ENCODE results near the gene TIMM22. TPM values are rescaled to one million over a fixed set of nuclear protein-coding genes. Genes with fewer than 3 reads are reported as not detected.

The TIMM22 gene
- total RNA-seq, 1 experiment from 2014 or later, result 14.0 TPM

GRCh38 chr17:1008008-1008761 is 11.3 kb downstream of the TIMM22 start:
- Histone ChIP-seq H3K9ac (ENCODE audit: low read length) (no peak overlapping the region), H3K4me2 (ENCODE audit: low read length) (no peak overlapping the region), H3K79me2 (ENCODE audit: insufficient read depth, low read length) (no peaks in the 10 kb centered on the region), H2AFZ (ENCODE audit: low read depth, low read length, poor library complexity, severe bottlenecking) (no peak overlapping the region), H3K36me3 (ENCODE audit: control insufficient read depth in 1 of 2, insufficient read depth in 2 of 2, low read length in 2 of 2) (peaks cover 2 to 11% of the 10 kb centered on the region in 2 experiments; a peak in 2 of 4 replicates), H3K4me3 (replicated peaks in 1 of 2; ENCODE audit: low read depth in 1 of 2, low read length in 2 of 2) (no peak overlapping the region), H4K20me1 (ENCODE audit: insufficient read depth) (no peaks in the 10 kb centered on the region), H3K9me2 (ENCODE audit: insufficient read depth) (no peaks in the 10 kb centered on the region), H3K27ac (ENCODE audit: low read depth, low read length) (no peak overlapping the region), H3K9me3 (ENCODE audit: control insufficient read depth in 1 of 2, insufficient read depth in 1 of 2, low read depth in 1 of 2, low read length in 2 of 2) (no peaks in the 10 kb centered on the region), H3K4me1 (ENCODE audit: control insufficient read depth in 1 of 2, insufficient read depth in 2 of 2, low read length in 2 of 2) (no peaks in the 10 kb centered on the region), H3K27me3 (ENCODE audit: insufficient read depth, low read length) (no peaks in the 10 kb centered on the region)
- ChIA-PET CTCF (no interaction called here), POLR2A (no interaction called here), RAD21 (ENCODE audit: low non-redundant PET in 1 of 2, low total read pairs in 2 of 2, uncharacterized antibody in 2 of 2, unreplicated experiment in 2 of 2) (no interaction called here)
- DNase-seq (ENCODE audit: low read depth, low spot score) (no peak), ATAC-seq (no peak)
- BruUV-seq (replicated peaks), result no TSS peak
- no peak for TF ChIP-seq ELF1 (IDR thresholded peaks at IDR 0.05; ENCODE audit: borderline replicate concordance, low read depth)
- TF ChIP-seq ZNF274 (IDR thresholded peaks at IDR 0.05; ENCODE audit: low read depth, low read length), result no peak
- no peak for TF ChIP-seq POLR2AphosphoS5 (IDR thresholded peaks at IDR 0.05; ENCODE audit: low read depth, low read length)
- intact Hi-C loops (cut with micrococcal nuclease), result no loop called here

- BruUV-seq (replicated peaks), result no TSS peak
- TF ChIP-seq RAD21 (IDR thresholded peaks at IDR 0.05; ENCODE audit: low read depth), result no peak
- no peak for TF ChIP-seq JUND (IDR thresholded peaks at IDR 0.05)
- TF ChIP-seq FOSL1 (IDR thresholded peaks at IDR 0.05; ENCODE audit: low read depth), result no peak
- TF ChIP-seq MAX (IDR thresholded peaks at IDR 0.05), result no peak
- no peak for TF ChIP-seq ATF3 (IDR thresholded peaks at IDR 0.05)
- TF ChIP-seq EZH2 (IDR thresholded peaks at IDR 0.05), result no peak
- TF ChIP-seq SIN3A (IDR thresholded peaks at IDR 0.05; ENCODE audit: low read depth), result no peak
- no peak for TF ChIP-seq POLR2A (IDR thresholded peaks at IDR 0.05; ENCODE audit: borderline replicate concordance, extremely low read depth, insufficient read depth, insufficient read length)
- no peak for TF ChIP-seq REST (IDR thresholded peaks at IDR 0.05; ENCODE audit: low read depth)
- no peak for TF ChIP-seq ZFX (IDR thresholded peaks at IDR 0.05)
- TF ChIP-seq EZH2phosphoT487 (IDR thresholded peaks at IDR 0.05; ENCODE audit: borderline replicate concordance), result no peak
- TF ChIP-seq CBX3 (IDR thresholded peaks at IDR 0.05; ENCODE audit: low read depth), result no peak
These were observed 12.5 kb downstream of the TIMM22 start for GRCh38 chr17:1009229-1010085.

More at GRCh38 chr17:1009229-1010085, 12.5 kb downstream of the TIMM22 start:
- peaks cover 0 to 2% of the 10 kb centered on the region in 2 experiments; a peak in 1 of 4 replicates for H3K36me3 ChIP-seq (ENCODE audit: control insufficient read depth in 1 of 2, insufficient read depth in 2 of 2, low read length in 2 of 2)
- H3K9ac ChIP-seq (ENCODE audit: low read length), result no peak overlapping the region
- H3K27ac ChIP-seq (ENCODE audit: low read depth, low read length), result no peak overlapping the region
- H3K9me3 ChIP-seq (ENCODE audit: control insufficient read depth in 1 of 2, insufficient read depth in 1 of 2, low read depth in 1 of 2, low read length in 2 of 2), result no peaks in the 10 kb centered on the region
- H3K27me3 ChIP-seq (ENCODE audit: insufficient read depth, low read length), result no peaks in the 10 kb centered on the region
- H3K4me3 ChIP-seq (replicated peaks in 1 of 2; ENCODE audit: low read depth in 1 of 2, low read length in 2 of 2), result no peak overlapping the region
- ATAC-seq (no peak), DNase-seq (ENCODE audit: low read depth, low spot score) (no peak)
- no peaks in the 10 kb centered on the region for H3K4me1 ChIP-seq (ENCODE audit: control insufficient read depth in 1 of 2, insufficient read depth in 2 of 2, low read length in 2 of 2)
- no peak overlapping the region for H3K4me2 ChIP-seq (ENCODE audit: low read length)
- RAD21 ChIA-PET (ENCODE audit: low non-redundant PET in 1 of 2, low total read pairs in 2 of 2, uncharacterized antibody in 2 of 2, unreplicated experiment in 2 of 2), result no interaction called here
- CTCF ChIA-PET, result no interaction called here
- POLR2A ChIA-PET, result no interaction called here
- no peaks in the 10 kb centered on the region for H3K79me2 ChIP-seq (ENCODE audit: insufficient read depth, low read length)
- H3K9me2 ChIP-seq (ENCODE audit: insufficient read depth), result no peaks in the 10 kb centered on the region
- H2AFZ ChIP-seq (ENCODE audit: low read depth, low read length, poor library complexity, severe bottlenecking), result no peak overlapping the region
- intact Hi-C loops (cut with micrococcal nuclease), result no loop called here
- no peaks in the 10 kb centered on the region for H4K20me1 ChIP-seq (ENCODE audit: insufficient read depth)

All from HCT116 (cell line).